ENCODE measurements around the gene OPRL1.

DNA sequence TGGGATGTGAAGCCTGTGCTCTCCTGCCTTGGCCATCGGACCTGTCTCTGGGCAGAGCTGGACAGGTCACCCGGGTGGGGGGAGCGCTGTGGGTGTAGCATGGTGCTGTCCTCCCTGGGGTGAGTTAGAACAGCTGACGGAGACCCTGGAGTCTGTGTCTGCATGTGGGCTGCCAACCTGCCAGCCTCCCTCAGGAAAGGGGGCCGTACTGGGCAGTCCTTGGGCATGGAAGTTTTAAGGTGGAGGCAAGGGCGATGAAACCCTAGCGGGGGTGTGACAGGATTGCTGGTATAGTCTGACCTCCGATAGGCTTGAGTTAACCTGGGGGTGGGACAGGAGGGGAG lies 32.9 kb upstream of the OPRL1 start:
- TF ChIP-seq, protein P1, sequence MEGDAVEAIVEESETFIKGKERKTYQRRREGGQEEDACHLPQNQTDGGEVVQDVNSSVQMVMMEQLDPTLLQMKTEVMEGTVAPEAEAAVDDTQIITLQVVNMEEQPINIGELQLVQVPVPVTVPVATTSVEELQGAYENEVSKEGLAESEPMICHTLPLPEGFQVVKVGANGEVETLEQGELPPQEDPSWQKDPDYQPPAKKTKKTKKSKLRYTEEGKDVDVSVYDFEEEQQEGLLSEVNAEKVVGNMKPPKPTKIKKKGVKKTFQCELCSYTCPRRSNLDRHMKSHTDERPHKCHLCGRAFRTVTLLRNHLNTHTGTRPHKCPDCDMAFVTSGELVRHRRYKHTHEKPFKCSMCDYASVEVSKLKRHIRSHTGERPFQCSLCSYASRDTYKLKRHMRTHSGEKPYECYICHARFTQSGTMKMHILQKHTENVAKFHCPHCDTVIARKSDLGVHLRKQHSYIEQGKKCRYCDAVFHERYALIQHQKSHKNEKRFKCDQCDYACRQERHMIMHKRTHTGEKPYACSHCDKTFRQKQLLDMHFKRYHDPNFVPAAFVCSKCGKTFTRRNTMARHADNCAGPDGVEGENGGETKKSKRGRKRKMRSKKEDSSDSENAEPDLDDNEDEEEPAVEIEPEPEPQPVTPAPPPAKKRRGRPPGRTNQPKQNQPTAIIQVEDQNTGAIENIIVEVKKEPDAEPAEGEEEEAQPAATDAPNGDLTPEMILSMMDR (conservative IDR thresholded peaks at IDR 0.05 in 1 of 2, IDR thresholded peaks at IDR 0.05 in 1 of 2; ENCODE audit: extremely low read depth in 1 of 2, insufficient read depth in 1 of 2, low read depth in 1 of 2, low read length in 2 of 2), result no peak
- no peak for TF ChIP-seq EZH2 (IDR thresholded peaks at IDR 0.05; ENCODE audit: borderline replicate concordance, low read length)
